DOHH2 (cell line): ENCODE data around the gene MBOAT1.

Experiments
- EZH2phosphoT487 ChIP-seq: fragments of 200-600 bp; sonication (generic); IDR thresholded peaks from 2 replicates; pipeline ENCODE4 v1.6.1; 2017; ENCODE audit warnings: borderline replicate concordance, mild to moderate bottlenecking, antibody characterized with exemption, low read length, moderate library complexity, mixed read lengths
- TF ChIP-seq, protein P1 (sequence below): fragments of 200-600 bp; sonication (generic); IDR thresholded peaks from one replicate; pipeline ENCODE4 v1.5.1; 2014; ENCODE audit warnings: antibody characterized with exemption, mild to moderate bottlenecking, low read depth, low read length; ENCODE audit not compliant: poor library complexity, severe bottlenecking

DNA sequence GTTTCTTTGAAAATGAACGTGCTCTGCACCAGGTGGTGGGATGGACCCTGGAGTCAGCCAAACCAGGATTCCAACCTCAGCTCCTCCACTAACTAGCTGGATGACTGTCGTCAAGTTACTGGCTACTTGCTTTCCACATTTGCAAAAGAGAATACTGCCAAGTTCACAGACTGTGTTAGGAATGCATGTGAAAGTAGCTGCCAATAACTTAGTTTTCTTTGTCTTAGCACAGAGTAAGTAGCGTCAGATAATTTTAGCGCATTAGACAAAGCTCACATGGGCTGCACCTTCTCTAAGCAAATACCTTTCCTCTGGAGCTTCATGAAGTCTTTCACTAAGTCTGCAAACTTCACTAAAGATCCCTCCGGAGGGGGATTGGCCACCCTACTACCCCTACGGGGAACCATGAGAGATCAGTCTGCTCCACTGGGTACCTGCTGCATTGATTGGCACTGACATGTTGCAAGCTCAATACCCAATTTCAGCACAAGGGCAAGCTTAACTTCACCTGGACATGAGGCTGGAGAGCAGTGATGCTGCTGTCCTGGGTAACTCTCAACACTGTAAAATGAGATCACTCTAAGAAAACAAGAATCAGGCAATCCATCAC lies 113.9 kb downstream of the MBOAT1 start:
- TF ChIP-seq, protein P1, sequence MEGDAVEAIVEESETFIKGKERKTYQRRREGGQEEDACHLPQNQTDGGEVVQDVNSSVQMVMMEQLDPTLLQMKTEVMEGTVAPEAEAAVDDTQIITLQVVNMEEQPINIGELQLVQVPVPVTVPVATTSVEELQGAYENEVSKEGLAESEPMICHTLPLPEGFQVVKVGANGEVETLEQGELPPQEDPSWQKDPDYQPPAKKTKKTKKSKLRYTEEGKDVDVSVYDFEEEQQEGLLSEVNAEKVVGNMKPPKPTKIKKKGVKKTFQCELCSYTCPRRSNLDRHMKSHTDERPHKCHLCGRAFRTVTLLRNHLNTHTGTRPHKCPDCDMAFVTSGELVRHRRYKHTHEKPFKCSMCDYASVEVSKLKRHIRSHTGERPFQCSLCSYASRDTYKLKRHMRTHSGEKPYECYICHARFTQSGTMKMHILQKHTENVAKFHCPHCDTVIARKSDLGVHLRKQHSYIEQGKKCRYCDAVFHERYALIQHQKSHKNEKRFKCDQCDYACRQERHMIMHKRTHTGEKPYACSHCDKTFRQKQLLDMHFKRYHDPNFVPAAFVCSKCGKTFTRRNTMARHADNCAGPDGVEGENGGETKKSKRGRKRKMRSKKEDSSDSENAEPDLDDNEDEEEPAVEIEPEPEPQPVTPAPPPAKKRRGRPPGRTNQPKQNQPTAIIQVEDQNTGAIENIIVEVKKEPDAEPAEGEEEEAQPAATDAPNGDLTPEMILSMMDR: no peak
- TF ChIP-seq EZH2phosphoT487: no peak
